H1 (cell line): ENCODE results near the gene FBXL17. TPM values are rescaled to one million over a fixed set of nuclear protein-coding genes. Genes with fewer than 3 reads are reported as not detected.

Source experiments
- CTCF ChIA-PET: fragments of 300-600 bp; sonication (Branson Sonifier 250); formaldehyde crosslinking; loops from one replicate; lab custom pipeline; 2021; ENCODE audit not compliant: partially characterized antibody; lab: Charles Lee
- POLR2A ChIA-PET: fragments of 300-600 bp; sonication (Branson Sonifier 250); formaldehyde crosslinking; loops from one replicate; lab custom pipeline; 2021; ENCODE audit warnings: inconsistent platforms; ENCODE audit not compliant: partially characterized antibody; lab: Charles Lee
- DNase-seq, 2 experiments: peaks; one replicate each; pipeline versions ENCODE4 v3.0.0 to v3.0.0-alpha.2; 2010 to 2022; ENCODE audit warnings: low spot score in 2 of 2, low read depth in 1 of 2, mixed read lengths in 1 of 2
- FAIRE-seq: peaks from 2 replicates; lab custom pipeline; 2011; peaks lifted over from hg19 to GRCh38; lab: Jason Lieb, UNC
- H2AFZ ChIP-seq: 2 replicates; pipeline ENCODE4 v1.8.1; 2012; ENCODE audit warnings: low read length, inconsistent platforms
- H2AK5ac ChIP-seq: 2 replicates; pipeline ENCODE4 v1.6.1; 2013; ENCODE audit warnings: low read depth, low read length
- H2BK120ac ChIP-seq: replicated peaks from 2 replicates; pipeline ENCODE3; 2013; ENCODE audit warnings: low read depth, low read length, inconsistent platforms
- H2BK12ac ChIP-seq: 2 replicates; pipeline ENCODE4 v1.6.1; 2013; ENCODE audit warnings: low read depth, low read length
- H2BK15ac ChIP-seq: 2 replicates; pipeline ENCODE4 v1.6.1; 2013; ENCODE audit warnings: low read length
- H2BK20ac ChIP-seq: 2 replicates; pipeline ENCODE4 v1.6.1; 2013; ENCODE audit warnings: low read length
- H2BK5ac ChIP-seq: 2 replicates; pipeline ENCODE4 v1.6.1; 2013; ENCODE audit warnings: low read depth, low read length
- H3K14ac ChIP-seq: 2 replicates; pipeline ENCODE4 v1.6.1; 2013; ENCODE audit warnings: inconsistent platforms; ENCODE audit not compliant: insufficient read length
- H3K18ac ChIP-seq: 2 replicates; pipeline ENCODE4 v1.6.1; 2013; ENCODE audit warnings: low read length; ENCODE audit errors: extremely low read depth
- H3K23ac ChIP-seq: 2 replicates; pipeline ENCODE4 v1.6.1; 2013; ENCODE audit warnings: inconsistent platforms; ENCODE audit not compliant: insufficient read length
- H3K23me2 ChIP-seq: 2 replicates; pipeline ENCODE4 v1.6.1; 2013; ENCODE audit warnings: low read depth, low read length
- H3K27ac ChIP-seq: 2 replicates; pipeline ENCODE4 v1.6.1; 2011; ENCODE audit warnings: low read depth, low read length, inconsistent platforms
- H3K27me3 ChIP-seq, 4 experiments: replicated peaks in 1 of 4; 1 replicate in 1 of 4; 2 replicates in 3 of 4; pipeline versions ENCODE4 v1.6.1 to v1.8.1; 2011 to 2013; ENCODE audit warnings: low read length in 3 of 4, mild to moderate bottlenecking in 3 of 4, inconsistent platforms in 2 of 4, mixed read lengths in 2 of 4, moderate library complexity in 1 of 4; ENCODE audit not compliant: control insufficient read depth in 3 of 4, insufficient read depth in 3 of 4; ENCODE audit errors: extremely low read depth in 1 of 4
- H3K36me3 ChIP-seq, 4 experiments: 2 replicates each; pipeline versions ENCODE4 v1.6.1 to v1.8.1; 2011 to 2013; ENCODE audit warnings: mild to moderate bottlenecking in 4 of 4, low read length in 3 of 4, moderate library complexity in 2 of 4, control low read depth in 1 of 4, inconsistent platforms in 1 of 4; ENCODE audit not compliant: insufficient read depth in 4 of 4, control insufficient read depth in 2 of 4
- H3K4ac ChIP-seq: replicated peaks from 2 replicates; pipeline ENCODE3; 2013; ENCODE audit warnings: low read length, low read depth, mixed read lengths, inconsistent platforms; ENCODE audit not compliant: insufficient read length
- H3K4me1 ChIP-seq, 4 experiments: replicated peaks in 1 of 4; 1 replicate in 1 of 4; 2 replicates in 3 of 4; pipeline versions ENCODE4 v1.6.1 to v1.8.1; 2011 to 2013; ENCODE audit warnings: low read length in 3 of 4, inconsistent platforms in 2 of 4, mixed read lengths in 1 of 4; ENCODE audit not compliant: insufficient read depth in 4 of 4, control insufficient read depth in 3 of 4
- H3K4me2 ChIP-seq, 2 experiments: 2 replicates each; pipeline versions ENCODE4 v1.6.1 to v1.8.1; 2011 to 2013; ENCODE audit warnings: low read depth in 2 of 2, low read length in 2 of 2, control low read depth in 1 of 2, inconsistent platforms in 1 of 2, mild to moderate bottlenecking in 1 of 2; ENCODE audit not compliant: insufficient read depth in 1 of 2
- H3K4me3 ChIP-seq, 4 experiments: fragments of 200-600, 300-600 bp in 1 of 4; sonication (generic), shearing (Covaris generic), sonication (Bioruptor Twin) in 1 of 4; 2 replicates each; pipeline versions ENCODE4 v1.5.1 to v1.8.1; 2011 to 2016; ENCODE audit warnings: low read length in 4 of 4, low read depth in 3 of 4, control low read depth in 2 of 4, inconsistent platforms in 2 of 4, mild to moderate bottlenecking in 2 of 4, mixed read lengths in 1 of 4, moderate library complexity in 1 of 4; ENCODE audit not compliant: insufficient read depth in 2 of 4; ENCODE audit errors: extremely low read depth in 1 of 4
- H3K56ac ChIP-seq: replicated peaks from 2 replicates; pipeline ENCODE3; 2013; ENCODE audit warnings: low read depth, mild to moderate bottlenecking, mixed read lengths, low read length, inconsistent platforms; ENCODE audit not compliant: insufficient read length
- H3K79me1 ChIP-seq: 2 replicates; pipeline ENCODE4 v1.6.1; 2013; ENCODE audit warnings: low read depth, low read length, control low read depth
- H3K79me2 ChIP-seq, 2 experiments: 2 replicates each; pipeline versions ENCODE4 v1.6.1 to v1.8.1; 2012 to 2013; ENCODE audit warnings: low read length in 2 of 2, mild to moderate bottlenecking in 2 of 2, inconsistent platforms in 1 of 2; ENCODE audit not compliant: insufficient read depth in 2 of 2, control insufficient read depth in 1 of 2
- H3K9ac ChIP-seq, 4 experiments: replicated peaks in 1 of 4; 1 replicate in 1 of 4; 2 replicates in 3 of 4; pipeline versions ENCODE4 v1.6.1 to v1.8.1; 2011 to 2013; ENCODE audit warnings: low read depth in 3 of 4, low read length in 3 of 4, control low read depth in 2 of 4, mild to moderate bottlenecking in 2 of 4, moderate library complexity in 2 of 4, inconsistent platforms in 1 of 4; ENCODE audit errors: extremely low read depth in 1 of 4
- H3K9me3 ChIP-seq, 2 experiments: 2 replicates each; pipeline versions ENCODE4 v1.6.1 to v1.8.1; 2012 to 2013; ENCODE audit warnings: mild to moderate bottlenecking in 2 of 2, moderate library complexity in 2 of 2, control low read depth in 1 of 2, inconsistent platforms in 1 of 2, low read depth in 1 of 2, low read length in 1 of 2, mixed read lengths in 1 of 2; ENCODE audit not compliant: insufficient read depth in 2 of 2
- H4K20me1 ChIP-seq, 2 experiments: replicated peaks in 1 of 2; 2 replicates each; pipeline versions ENCODE3 to v1.8.1; 2011 to 2013; ENCODE audit warnings: inconsistent platforms in 2 of 2, low read length in 2 of 2, mild to moderate bottlenecking in 1 of 2; ENCODE audit not compliant: insufficient read depth in 2 of 2, control insufficient read depth in 1 of 2
- H4K5ac ChIP-seq: 2 replicates; pipeline ENCODE4 v1.6.1; 2013; ENCODE audit warnings: low read length, low read depth, mixed read lengths, inconsistent platforms; ENCODE audit not compliant: insufficient read length
- H4K8ac ChIP-seq: 2 replicates; pipeline ENCODE4 v1.8.0; 2013; ENCODE audit warnings: mild to moderate bottlenecking, moderate library complexity, low read length, inconsistent platforms; ENCODE audit not compliant: insufficient read depth; ENCODE audit errors: extremely low read depth
- H4K91ac ChIP-seq: replicated peaks from 2 replicates; pipeline ENCODE3; 2013; ENCODE audit warnings: low read length, mixed read lengths, inconsistent platforms; ENCODE audit not compliant: insufficient read length
- ATF2 ChIP-seq: IDR thresholded peaks from 2 replicates; pipeline ENCODE4 v1.6.1; 2012; ENCODE audit warnings: low read length, inconsistent platforms
- WGBS, 2 experiments: shearing (Covaris generic) in 1 of 2; methylation state at CpG; one replicate each; pipeline versions ENCODE4 v1.1.6 to v1.1.7; 2013 to 2015; ENCODE audit warnings: low lambda C conversion rate in 2 of 2, mixed read lengths in 2 of 2, inconsistent platforms in 1 of 2, low coverage in 1 of 2, missing lambda C conversion rate in 1 of 2; ENCODE audit not compliant: insufficient replicate concordance in 2 of 2, insufficient coverage in 1 of 2, insufficient read length in 1 of 2; ENCODE audit errors: extremely low coverage in 1 of 2, missing lambda C conversion rate in 1 of 2; 5-methylcytosine and 5-hydroxymethylcytosine counted together
- polyA plus RNA-seq, 7 experiments: library from polyadenylated mRNA; depleted of rRNA in 3 of 7; stranded (reverse) in 5 of 7; unstranded in 2 of 7; fragments of >200 nt in 5 of 7; fragments of 200-250 nt in 2 of 7; gene quantifications; 1 replicate in 5 of 7; 2 replicates in 1 of 7; 4 replicates in 1 of 7; pipeline versions ENCODE4 v1.2.1 to v1.2.3, GENCODE V29; 2011 to 2013; ENCODE audit warnings: missing spikeins in 2 of 7, mixed read lengths in 2 of 7
- total RNA-seq: library from RNA; stranded (reverse); fragmentation: NEBNext Ultra II Directional; extraction: Animal tissue kit (Norgen Biotek cat#: 25700); gene quantifications from 2 replicates; pipeline ENCODE4 v1.2.1, GENCODE V29; 2021

FBXL17 gene
- total and polyA plus RNA-seq, 2 of the 8 experiments (the other 6 are each of a cell fraction or from before 2014, with no cell fraction given) = 0.35 to 4.3 TPM

DNA sequence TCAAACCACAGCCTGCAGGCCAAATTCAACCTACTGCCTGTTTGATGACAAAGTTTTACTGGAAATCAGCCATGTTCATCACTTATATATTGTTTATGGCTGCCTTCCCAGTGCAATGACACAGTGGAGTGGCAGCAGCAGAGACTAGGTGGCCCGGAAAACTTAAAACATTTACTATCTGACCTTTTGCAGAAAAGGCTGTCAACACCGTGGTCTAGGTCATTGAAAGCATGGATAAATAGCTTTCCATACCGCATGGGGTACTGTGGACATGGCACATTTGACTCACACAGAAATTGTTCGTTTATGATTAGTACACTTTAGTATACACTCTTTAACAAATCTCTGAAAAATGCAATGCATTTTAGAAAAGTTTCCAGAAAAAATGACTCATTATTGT lies 412.9 kb downstream of the FBXL17 start:
- Histone ChIP-seq H3K27ac (no peak overlapping the region), H3K27me3 (no peaks in the 10 kb centered on the region), H3K56ac (no peak overlapping the region), H2AFZ (no peak overlapping the region), H2BK12ac (no peak overlapping the region), H3K23ac (no peak overlapping the region), H2BK20ac (no peak overlapping the region), H4K8ac (no peak overlapping the region), H2BK120ac (no peak overlapping the region), H3K18ac (no peak overlapping the region), H3K14ac (no peak overlapping the region), H4K5ac (no peak overlapping the region), H3K4ac (no peak overlapping the region), H3K9me3 (no peaks in the 10 kb centered on the region), H3K36me3 (no peaks in the 10 kb centered on the region), H4K20me1 (no peaks in the 10 kb centered on the region), H3K9ac (no peak overlapping the region), H2AK5ac (no peak overlapping the region), H3K23me2 (no peaks in the 10 kb centered on the region), H3K79me2 (no peaks in the 10 kb centered on the region), H4K91ac (no peak overlapping the region), H3K4me3 (no peak overlapping the region), H2BK15ac (no peak overlapping the region), H2BK5ac (no peak overlapping the region), H3K79me1 (no peaks in the 10 kb centered on the region), H3K4me2 (no peak overlapping the region), H3K4me1 (peaks cover 0 to 4% (median 2%) of the 10 kb centered on the region in 4 experiments; a peak in 2 of 7 replicates)
- WGBS, 2 experiments = 87% methylated on average over 4 of the region's 4 CpGs; no CpG with 5 or more reads in 1 of the 2 experiments
- ChIA-PET POLR2A (no interaction called here), CTCF (interaction anchor here (1.6 kb wide), 1 partner anchor 8 kb away, joined by 4 read pairs; no protein-coding TSS in a partner anchor)
- DNase-seq (no peak), FAIRE-seq (no peak)
- TF ChIP-seq ATF2 = no peak
